Inflammatory macrophage treated with lipopolysaccharide for 1 hour (primary cell): ENCODE measurements around the gene SBNO1.
A peak's percentile ranks its signal among the peaks of the same experiment; 100 is the strongest.

Experiments used
- DNase-seq, 2 donors: peaks; one replicate each; pipeline ENCODE4 v3.0.0-alpha.2; 2020 to 2022

SBNO1 gene

GRCh38 chr12:123242116-123242904 lies 122.3 kb downstream of the SBNO1 start:
- peak in 1 of 2 donors; percentile 28 for DNase-seq
